Stimulated activated CD8-positive, alpha-beta memory T cell treated with anti-CD3 and anti-CD28 coated beads, Interleukin-15, amount 100 ng/mL, for 24 hours (primary cell): ENCODE results near the gene RPP25L.
"Not testable (repeated sequence)": the region's sequence is repeated elsewhere in the genome, so short reads cannot be mapped to it uniquely, and the experiment has no call there.

Experiments
- DNase-seq: peaks from one replicate; pipeline ENCODE4 v3.0.0-alpha.2; 2020; ENCODE audit warnings: low read depth

The RPP25L gene

GRCh38 chr9:34611811-34612787, at the start of gene RPP25L:
Gene RPP25L (minus strand): TSS chr9:34612097. CDS start chr9:34611296, 801 bp downstream.
- DNase-seq: peak; percentile 79

GRCh38 chr9:34659592-34660253, 47.8 kb upstream of the RPP25L start:
- DNase-seq: no peak

GRCh38 chr9:34658461-34658860, 46.6 kb upstream of the RPP25L start:
- DNase-seq: no peak

- DNase-seq: no peak
Observed at GRCh38 chr9:34656992-34657391, 45.1 kb upstream of the RPP25L start.

- no peak for DNase-seq
Observed at GRCh38 chr9:34655394-34655793, 43.5 kb upstream of the RPP25L start.

- DNase-seq: no peak
Observed at GRCh38 chr9:34654323-34655051, 42.6 kb upstream of the RPP25L start.

GRCh38 chr9:34653151-34654072, 41.5 kb upstream of the RPP25L start:
- no peak for DNase-seq

- DNase-seq: no peak
Observed at GRCh38 chr9:34652602-34653000, 40.7 kb upstream of the RPP25L start.

- no peak for DNase-seq
Observed at GRCh38 chr9:34651876-34652601, 40.1 kb upstream of the RPP25L start, which contains the start of gene IL11RA. Gene IL11RA (plus strand): TSS chr9:34652185. CDS start chr9:34655218, 3,033 bp downstream.

GRCh38 chr9:34651321-34651720, 39.4 kb upstream of the RPP25L start:
- no peak for DNase-seq

- DNase-seq: no peak
Observed at GRCh38 chr9:34650816-34651215, 38.9 kb upstream of the RPP25L start.

GRCh38 chr9:34648673-34649072, 36.8 kb upstream of the RPP25L start:
- DNase-seq: no peak

GRCh38 chr9:34647651-34648050, 35.8 kb upstream of the RPP25L start:
- DNase-seq: no peak

- DNase-seq: no peak
Observed at GRCh38 chr9:34647084-34647403, 35.1 kb upstream of the RPP25L start.

- peak; percentile 89 for DNase-seq
Observed at GRCh38 chr9:34646211-34647083, 34.5 kb upstream of the RPP25L start, which contains the start of gene GALT. Gene GALT (plus strand): TSS chr9:34646675. CDS start chr9:34646705, 30 bp downstream.

GRCh38 chr9:34644766-34645314, 32.9 kb upstream of the RPP25L start:
- no peak for DNase-seq

- no peak for DNase-seq
Observed at GRCh38 chr9:34642679-34643078, 30.8 kb upstream of the RPP25L start.

- not testable (repeated sequence) for DNase-seq
Observed at GRCh38 chr9:34639322-34639721, 27.4 kb upstream of the RPP25L start.

GRCh38 chr9:34638138-34638445, 26.2 kb upstream of the RPP25L start:
- DNase-seq: no peak
